Breast epithelium (tissue), 4 donors: ENCODE data around the gene MRPL52. TPM values are rescaled to one million over a fixed set of nuclear protein-coding genes. Genes with fewer than 3 reads are reported as not detected.

Source experiments
- DNase-seq, 2 donors: peaks; one replicate each; pipeline ENCODE4 v3.0.0-alpha.2; 2019; ENCODE audit warnings: low spot score in 2 of 2
- H3K27ac ChIP-seq, 2 donors: fragments of 200-600 bp; sonication (generic) in 1 of 2; one replicate each; pipeline ENCODE4 v1.5.1; 2016 to 2019; ENCODE audit warnings: mild to moderate bottlenecking in 1 of 2
- H3K27me3 ChIP-seq, 2 donors: fragments of 200-600 bp; sonication (generic) in 1 of 2; one replicate each; pipeline versions ENCODE4 v1.5.1 to v1.6.0; 2017 to 2019; ENCODE audit warnings: control low read depth in 1 of 2, mild to moderate bottlenecking in 1 of 2
- H3K36me3 ChIP-seq: fragments of 200-600 bp; one replicate; pipeline ENCODE4 v1.5.1; 2019
- H3K4me1 ChIP-seq, 2 donors: fragments of 200-600 bp; sonication (generic); one replicate each; pipeline ENCODE4 v1.5.1; 2016 to 2019; ENCODE audit warnings: control low read depth in 1 of 2
- H3K4me3 ChIP-seq, 3 donors: fragments of 200-600 bp; sonication (generic); 1 replicate in 2 of 3; 2 replicates in 1 of 3; pipeline ENCODE4 v1.5.1; 2016 to 2019; ENCODE audit warnings: mild to moderate bottlenecking in 3 of 3, moderate library complexity in 2 of 3
- H3K9me3 ChIP-seq, 2 donors: fragments of 200-600 bp; sonication (generic) in 1 of 2; one replicate each; pipeline ENCODE4 v1.5.1; 2016 to 2019; ENCODE audit warnings: control low read depth in 1 of 2
- CTCF ChIP-seq, 3 donors: fragments of 450-650 bp; IDR thresholded peaks; one replicate each; pipeline ENCODE4 v1.5.1; 2016 to 2017; ENCODE audit warnings: antibody characterized with exemption in 3 of 3, mild to moderate bottlenecking in 3 of 3, moderate library complexity in 3 of 3
- POLR2A ChIP-seq: fragments of 450-650 bp; IDR thresholded peaks from one replicate; pipeline ENCODE4 v1.6.1; 2016; ENCODE audit warnings: antibody characterized with exemption, mild to moderate bottlenecking, moderate library complexity
- POLR2AphosphoS5 ChIP-seq, 3 donors: sonication (generic); formaldehyde crosslinking; IDR thresholded peaks; one replicate each; pipeline ENCODE4 v1.6.1; 2017; ENCODE audit warnings: antibody characterized with exemption in 3 of 3
- intact Hi-C: fragments of 100-400 bp; cut with DNase I; formaldehyde crosslinking; loops from one replicate; pipeline ENCODE4 v1.15.1; 2023; ENCODE audit warnings: low total_unique reads
- total RNA-seq, 3 donors: library from RNA; depleted of rRNA; stranded (reverse); fragments of >200 nt; gene quantifications; one replicate each; pipeline ENCODE4 v1.1.0, GENCODE V29; 2016

The MRPL52 gene
- total RNA-seq, 3 donors from 2014 or later, result 22.7 to 39.4 (median 34.7) TPM

GRCh38 chr14:22875748-22876319 lies 46.1 kb downstream of the MRPL52 start:
- peaks cover 0 to 4% of the 10 kb centered on the region in 2 donors for H3K4me1 ChIP-seq
- no peak overlapping the region for H3K27ac ChIP-seq
- intact Hi-C loops, result no loop called here
- H3K4me3 ChIP-seq, result no peak overlapping the region
- no peak for DNase-seq
- H3K27me3 ChIP-seq, result no peaks in the 10 kb centered on the region
- no peaks in the 10 kb centered on the region for H3K9me3 ChIP-seq
- no peak for TF ChIP-seq CTCF (IDR thresholded peaks at IDR 0.05)
- TF ChIP-seq POLR2AphosphoS5 (IDR thresholded peaks at IDR 0.05), result no peak
- TF ChIP-seq POLR2A, result no peak
- H3K36me3 ChIP-seq, result peaks cover 22% of the 10 kb centered on the region

GRCh38 chr14:22877000-22877501 lies 47.4 kb downstream of the MRPL52 start:
- H3K27ac ChIP-seq, result no peak overlapping the region
- H3K36me3 ChIP-seq, result peaks cover 22% of the 10 kb centered on the region
- no peak for DNase-seq
- H3K4me3 ChIP-seq, result no peak overlapping the region
- no peaks in the 10 kb centered on the region for H3K27me3 ChIP-seq
- no peak for TF ChIP-seq POLR2A
- no peak for TF ChIP-seq CTCF (IDR thresholded peaks at IDR 0.05)
- no peak for TF ChIP-seq POLR2AphosphoS5 (IDR thresholded peaks at IDR 0.05)
- no peaks in the 10 kb centered on the region for H3K9me3 ChIP-seq
- intact Hi-C loops, result no loop called here
- peaks cover 0 to 5% of the 10 kb centered on the region in 2 donors for H3K4me1 ChIP-seq

GRCh38 chr14:22878271-22879246 lies 48.9 kb downstream of the MRPL52 start:
- peaks cover 0 to 8% of the 10 kb centered on the region in 2 donors for H3K4me1 ChIP-seq
- peaks cover 22% of the 10 kb centered on the region for H3K36me3 ChIP-seq
- H3K9me3 ChIP-seq, result no peaks in the 10 kb centered on the region
- TF ChIP-seq CTCF (IDR thresholded peaks at IDR 0.05), result no peak
- TF ChIP-seq POLR2A, result no peak
- no peak for TF ChIP-seq POLR2AphosphoS5 (IDR thresholded peaks at IDR 0.05)
- H3K27me3 ChIP-seq, result no peaks in the 10 kb centered on the region
- no peak overlapping the region for H3K27ac ChIP-seq
- no peak for DNase-seq
- H3K4me3 ChIP-seq, result no peak overlapping the region
- intact Hi-C loops, result no loop called here

GRCh38 chr14:22882064-22882463 lies 52.4 kb downstream of the MRPL52 start:
- TF ChIP-seq POLR2A (no peak), POLR2AphosphoS5 (IDR thresholded peaks at IDR 0.05) (no peak), CTCF (IDR thresholded peaks at IDR 0.05) (no peak)
- H3K4me3 ChIP-seq, result no peak overlapping the region
- H3K27ac ChIP-seq, result peak overlapping the region in 1 of 2 donors; percentile 14
- H3K4me1 ChIP-seq, result peaks cover 0 to 8% of the 10 kb centered on the region in 2 donors
- H3K9me3 ChIP-seq, result no peaks in the 10 kb centered on the region
- intact Hi-C loops, result no loop called here
- no peak for DNase-seq
- H3K27me3 ChIP-seq, result no peaks in the 10 kb centered on the region
- peaks cover 3% of the 10 kb centered on the region for H3K36me3 ChIP-seq
